Large intestine (tissue), 3 donors: ENCODE results near the gene VPS54. TPM values are rescaled to one million over a fixed set of nuclear protein-coding genes. Genes with fewer than 3 reads are reported as not detected.

Source experiments
- DNase-seq, 2 donors: peaks; one replicate each; pipeline versions ENCODE4 v3.0.0 to v3.0.0-alpha.2; 2013
- H3K27ac ChIP-seq: one replicate; pipeline ENCODE4 v1.5.1; 2013; ENCODE audit warnings: low read length
- H3K27me3 ChIP-seq: 2 replicates; pipeline ENCODE4 v1.6.1; 2013; ENCODE audit warnings: low read length; ENCODE audit not compliant: control insufficient read depth, insufficient read depth
- H3K36me3 ChIP-seq: 2 replicates; pipeline ENCODE4 v1.6.1; 2013; ENCODE audit warnings: low read length; ENCODE audit not compliant: control insufficient read depth, insufficient read depth
- H3K4me1 ChIP-seq: one replicate; pipeline ENCODE4 v1.6.1; 2013; ENCODE audit warnings: low read length; ENCODE audit not compliant: control insufficient read depth, insufficient read depth
- H3K4me3 ChIP-seq: one replicate; pipeline ENCODE4 v1.5.1; 2013; ENCODE audit warnings: low read length
- H3K9me3 ChIP-seq: one replicate; pipeline ENCODE4 v1.6.1; 2013; ENCODE audit warnings: mild to moderate bottlenecking, low read depth, low read length, moderate library complexity; ENCODE audit not compliant: control insufficient read depth
- WGBS: methylation state at CpG from one replicate; pipeline ENCODE4 v1.1.5; 2013; ENCODE audit warnings: low lambda C conversion rate; ENCODE audit not compliant: insufficient coverage; 5-methylcytosine and 5-hydroxymethylcytosine counted together
- polyA plus RNA-seq: library from polyadenylated mRNA; unstranded; fragments of 120-200 nt; gene quantifications from one replicate; pipeline ENCODE4 v1.2.1, GENCODE V29; 2013

Gene VPS54
- polyA plus RNA-seq, 1 donor: 29.5 TPM

GRCh38 chr2:63882395-63883105, 136.7 kb downstream of the VPS54 start:
- H3K9me3 ChIP-seq: no peaks in the 10 kb centered on the region
- H3K27ac ChIP-seq: no peak overlapping the region
- no peak overlapping the region for H3K4me3 ChIP-seq
- no peaks in the 10 kb centered on the region for H3K27me3 ChIP-seq
- peaks cover 38% of the 10 kb centered on the region for H3K36me3 ChIP-seq
- no peak for DNase-seq
- no CpG with 5 or more reads among the region's 3 CpGs for WGBS
- H3K4me1 ChIP-seq: no peaks in the 10 kb centered on the region

- no peaks in the 10 kb centered on the region for H3K9me3 ChIP-seq
- no CpG with 5 or more reads among the region's 2 CpGs for WGBS
- no peaks in the 10 kb centered on the region for H3K27me3 ChIP-seq
- DNase-seq: no peak
- H3K4me1 ChIP-seq: no peaks in the 10 kb centered on the region
- no peak overlapping the region for H3K4me3 ChIP-seq
- peaks cover 26% of the 10 kb centered on the region for H3K36me3 ChIP-seq
- no peak overlapping the region for H3K27ac ChIP-seq
Measured at GRCh38 chr2:63881205-63881604, 138.0 kb downstream of the VPS54 start.

DNA sequence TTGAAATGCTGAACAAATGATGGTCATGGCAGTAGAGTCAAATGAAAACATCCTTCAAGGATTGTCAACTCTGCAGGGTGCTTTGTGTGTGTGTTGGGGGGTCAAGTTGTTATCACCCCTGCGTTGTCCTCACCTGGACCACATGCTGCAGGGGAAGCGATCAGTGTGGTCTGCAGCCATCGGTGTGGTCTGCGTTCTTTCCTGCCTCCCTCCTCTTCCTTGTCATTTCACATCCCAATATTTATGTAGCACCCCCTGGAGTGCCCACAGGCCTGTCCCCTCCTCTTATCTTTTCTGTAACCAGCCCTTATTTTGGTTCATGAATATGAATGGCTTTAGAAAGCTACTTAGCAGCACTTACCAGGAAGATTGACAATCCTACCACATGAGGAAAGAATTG, 138.6 kb downstream of the VPS54 start:
- Histone ChIP-seq H3K4me1 (no peaks in the 10 kb centered on the region), H3K4me3 (no peak overlapping the region), H3K9me3 (no peaks in the 10 kb centered on the region), H3K27me3 (no peaks in the 10 kb centered on the region), H3K27ac (no peak overlapping the region), H3K36me3 (peaks cover 24% of the 10 kb centered on the region)
- no peak for DNase-seq
- WGBS: 80% methylated on average over 1 of the region's 4 CpGs

DNA sequence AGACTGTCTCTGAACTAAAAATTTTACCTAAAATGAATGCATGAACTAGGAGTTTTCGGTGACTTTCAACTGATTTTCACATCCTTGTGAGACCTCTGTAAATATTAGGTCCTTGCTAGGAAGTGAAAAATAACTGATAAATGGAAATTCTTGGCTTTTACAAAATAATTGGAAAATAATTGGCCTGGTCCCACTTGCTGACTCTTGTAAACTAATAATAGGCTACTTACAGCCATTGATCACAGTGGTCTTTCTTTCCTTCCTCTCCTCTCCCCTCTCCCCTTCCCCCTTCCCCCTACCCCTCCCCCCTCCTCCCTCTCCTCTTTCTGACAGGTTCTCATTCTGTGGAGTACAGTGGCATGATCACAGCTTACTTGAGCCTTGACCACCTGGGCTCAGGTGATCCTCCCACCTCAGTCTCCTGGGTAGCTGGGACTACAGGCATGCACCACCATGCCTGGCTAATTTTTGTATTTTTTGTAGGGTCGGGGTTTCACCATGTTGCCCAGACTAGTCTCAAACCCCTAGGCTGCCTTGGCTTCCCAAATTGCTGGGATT, 139.3 kb downstream of the VPS54 start:
- no peaks in the 10 kb centered on the region for H3K9me3 ChIP-seq
- no peaks in the 10 kb centered on the region for H3K4me1 ChIP-seq
- no peak overlapping the region for H3K4me3 ChIP-seq
- H3K36me3 ChIP-seq: peaks cover 22% of the 10 kb centered on the region
- DNase-seq: no peak
- no CpG with 5 or more reads among the region's 2 CpGs for WGBS
- no peaks in the 10 kb centered on the region for H3K27me3 ChIP-seq
- H3K27ac ChIP-seq: no peak overlapping the region

DNA sequence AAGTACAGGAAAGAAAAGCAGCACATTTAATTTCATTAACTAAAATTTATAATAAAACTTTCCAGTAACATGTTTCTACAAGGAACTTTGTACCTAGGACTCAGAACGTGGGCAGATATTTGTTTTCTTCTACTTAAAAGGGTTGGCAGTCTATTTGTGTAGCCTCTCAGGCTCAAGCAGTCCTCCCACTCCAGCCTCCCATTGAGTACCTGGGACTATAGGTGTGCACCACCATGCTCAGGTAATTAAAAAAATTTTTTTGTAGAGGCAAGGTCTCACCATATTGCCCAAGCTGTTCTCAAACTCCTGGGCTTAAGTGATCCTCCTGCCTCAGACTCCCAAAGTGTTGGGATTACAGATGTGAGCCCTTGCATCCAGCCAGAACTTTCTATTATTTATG, 140.7 kb downstream of the VPS54 start:
- Histone ChIP-seq H3K27me3 (no peaks in the 10 kb centered on the region), H3K27ac (no peak overlapping the region), H3K36me3 (peaks cover 25% of the 10 kb centered on the region), H3K4me1 (no peaks in the 10 kb centered on the region), H3K4me3 (no peak overlapping the region), H3K9me3 (no peaks in the 10 kb centered on the region)
- DNase-seq: no peak
- WGBS: no CpG with 5 or more reads among the region's 1 CpG

- no peak for DNase-seq
- H3K36me3 ChIP-seq: peaks cover 21% of the 10 kb centered on the region
- no peaks in the 10 kb centered on the region for H3K27me3 ChIP-seq
- H3K4me3 ChIP-seq: no peak overlapping the region
- H3K27ac ChIP-seq: no peak overlapping the region
- H3K4me1 ChIP-seq: no peaks in the 10 kb centered on the region
- no peaks in the 10 kb centered on the region for H3K9me3 ChIP-seq
- WGBS: 100% methylated on average over 4 of the region's 5 CpGs
Measured at GRCh38 chr2:63876311-63876710, 142.9 kb downstream of the VPS54 start.

GRCh38 chr2:63875559-63876245, 143.5 kb downstream of the VPS54 start:
- Histone ChIP-seq H3K27ac (no peak overlapping the region), H3K4me1 (no peaks in the 10 kb centered on the region), H3K27me3 (no peaks in the 10 kb centered on the region), H3K36me3 (peaks cover 21% of the 10 kb centered on the region), H3K9me3 (no peaks in the 10 kb centered on the region), H3K4me3 (no peak overlapping the region)
- 100% methylated on average over 2 of the region's 3 CpGs for WGBS
- DNase-seq: no peak

GRCh38 chr2:63875131-63875527, 144.1 kb downstream of the VPS54 start:
- H3K27ac ChIP-seq: no peak overlapping the region

DNA sequence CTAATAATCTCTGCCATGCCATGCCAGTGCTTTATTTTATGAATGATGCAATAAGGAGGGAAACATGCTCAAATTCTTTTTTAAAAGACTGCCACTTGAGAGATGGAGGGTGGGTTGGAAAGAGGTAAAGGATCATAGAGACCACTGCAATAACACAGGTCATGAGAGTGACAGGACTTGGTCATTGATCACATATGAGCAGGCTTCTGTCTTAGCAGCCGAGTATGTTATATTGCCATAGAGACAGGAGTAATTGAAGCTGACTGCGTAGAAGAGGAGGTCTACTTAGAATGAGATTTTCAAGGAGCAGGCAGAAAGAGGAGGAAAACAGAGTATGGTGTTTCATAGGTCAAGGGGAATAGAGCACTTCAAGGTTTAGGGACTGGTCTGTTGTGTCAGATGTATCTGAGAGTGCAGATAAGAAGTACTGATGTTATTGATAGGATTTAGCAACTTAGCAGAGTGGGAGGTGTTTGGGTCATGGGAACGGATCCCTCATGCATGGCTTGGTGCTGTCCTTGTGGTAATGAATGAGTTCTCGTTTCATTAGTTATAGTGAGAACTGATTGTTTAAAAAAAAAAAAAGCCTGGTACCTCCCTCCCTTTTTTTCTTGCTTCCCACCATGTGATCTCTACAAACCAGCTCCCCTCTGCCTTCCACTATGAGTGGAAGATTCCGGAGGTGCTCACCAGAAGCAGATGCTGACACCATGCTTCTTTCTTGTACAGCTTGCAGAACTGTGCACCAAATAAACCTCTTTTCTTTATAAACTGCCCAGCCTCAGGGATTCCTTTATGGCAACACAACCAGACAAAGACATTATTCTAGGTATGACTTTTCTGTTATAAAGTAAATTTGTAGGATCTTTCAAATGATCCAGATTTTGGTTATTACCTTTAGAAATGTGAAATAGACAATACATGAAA, 144.8 kb downstream of the VPS54 start:
- no peaks in the 10 kb centered on the region for H3K9me3 ChIP-seq
- no peaks in the 10 kb centered on the region for H3K4me1 ChIP-seq
- WGBS: 100% methylated on average over 1 of the region's 5 CpGs
- no peaks in the 10 kb centered on the region for H3K27me3 ChIP-seq
- no peak overlapping the region for H3K4me3 ChIP-seq
- no peak for DNase-seq
- H3K36me3 ChIP-seq: peaks cover 21% of the 10 kb centered on the region
- H3K27ac ChIP-seq: no peak overlapping the region

More at GRCh38 chr2:63875131-63875527, 144.1 kb downstream of the VPS54 start:
- no peak overlapping the region for H3K4me3 ChIP-seq
- no peaks in the 10 kb centered on the region for H3K27me3 ChIP-seq
- no peak for DNase-seq
- no peaks in the 10 kb centered on the region for H3K4me1 ChIP-seq
- WGBS: no CpG with 5 or more reads among the region's 1 CpG
- H3K9me3 ChIP-seq: no peaks in the 10 kb centered on the region
- H3K36me3 ChIP-seq: peaks cover 21% of the 10 kb centered on the region
